ENCODE data around the gene LSM12.

DNA sequence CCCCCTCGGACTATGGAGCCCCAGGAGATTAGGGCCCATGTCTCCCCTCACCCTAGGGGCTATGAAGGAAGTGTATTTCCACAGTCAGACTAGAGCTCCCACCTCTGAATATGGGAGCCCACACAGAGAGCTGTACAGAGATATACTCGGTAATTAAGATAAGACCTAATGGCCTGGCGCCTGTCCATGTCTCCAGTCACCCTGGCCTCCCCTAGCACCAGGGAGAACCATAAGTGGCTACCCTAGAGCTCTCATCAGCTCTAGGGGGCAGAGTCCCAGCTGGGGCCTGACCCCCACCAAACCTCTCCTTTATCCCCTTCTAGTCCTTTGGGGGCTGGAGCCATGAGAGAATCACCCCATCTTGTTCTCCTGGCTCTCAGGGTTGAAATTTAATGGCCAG is 54.1 kb downstream of the LSM12 start:
- TF ChIP-seq, protein P1, sequence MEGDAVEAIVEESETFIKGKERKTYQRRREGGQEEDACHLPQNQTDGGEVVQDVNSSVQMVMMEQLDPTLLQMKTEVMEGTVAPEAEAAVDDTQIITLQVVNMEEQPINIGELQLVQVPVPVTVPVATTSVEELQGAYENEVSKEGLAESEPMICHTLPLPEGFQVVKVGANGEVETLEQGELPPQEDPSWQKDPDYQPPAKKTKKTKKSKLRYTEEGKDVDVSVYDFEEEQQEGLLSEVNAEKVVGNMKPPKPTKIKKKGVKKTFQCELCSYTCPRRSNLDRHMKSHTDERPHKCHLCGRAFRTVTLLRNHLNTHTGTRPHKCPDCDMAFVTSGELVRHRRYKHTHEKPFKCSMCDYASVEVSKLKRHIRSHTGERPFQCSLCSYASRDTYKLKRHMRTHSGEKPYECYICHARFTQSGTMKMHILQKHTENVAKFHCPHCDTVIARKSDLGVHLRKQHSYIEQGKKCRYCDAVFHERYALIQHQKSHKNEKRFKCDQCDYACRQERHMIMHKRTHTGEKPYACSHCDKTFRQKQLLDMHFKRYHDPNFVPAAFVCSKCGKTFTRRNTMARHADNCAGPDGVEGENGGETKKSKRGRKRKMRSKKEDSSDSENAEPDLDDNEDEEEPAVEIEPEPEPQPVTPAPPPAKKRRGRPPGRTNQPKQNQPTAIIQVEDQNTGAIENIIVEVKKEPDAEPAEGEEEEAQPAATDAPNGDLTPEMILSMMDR (IDR thresholded peaks at IDR 0.05), result no peak
- TF ChIP-seq POLR2A (IDR thresholded peaks at IDR 0.05), result no peak
